H9 (cell line): ENCODE measurements around the gene ABLIM1. TPM values are rescaled to one million over a fixed set of nuclear protein-coding genes. Genes with fewer than 3 reads are reported as not detected.

ENCODE experiments used
- DNase-seq: peaks from one replicate; pipeline ENCODE4 v3.0.0-alpha.2; 2017
- H2AFZ ChIP-seq: one replicate; pipeline ENCODE4 v1.6.1; 2013; ENCODE audit warnings: mild to moderate bottlenecking, low read length, control low read depth, moderate library complexity
- H2AK5ac ChIP-seq: 2 replicates; pipeline ENCODE4 v1.6.1; 2013; ENCODE audit warnings: low read length, control low read depth, mixed read lengths; ENCODE audit not compliant: insufficient read length
- H2BK120ac ChIP-seq: one replicate; pipeline ENCODE4 v1.6.1; 2013; ENCODE audit warnings: low read depth, mild to moderate bottlenecking, low read length, control low read depth, inconsistent platforms; ENCODE audit not compliant: poor library complexity, severe bottlenecking
- H2BK12ac ChIP-seq: 2 replicates; pipeline ENCODE4 v1.6.1; 2013; ENCODE audit warnings: low read length, control low read depth, mixed read lengths, low read depth; ENCODE audit not compliant: insufficient read length
- H2BK15ac ChIP-seq: 2 replicates; pipeline ENCODE4 v1.6.1; 2013; ENCODE audit warnings: low read depth, low read length, control low read depth
- H2BK20ac ChIP-seq: one replicate; pipeline ENCODE4 v1.6.1; 2013; ENCODE audit warnings: low read depth, mild to moderate bottlenecking, low read length, control low read depth, inconsistent platforms; ENCODE audit not compliant: poor library complexity, severe bottlenecking
- H2BK5ac ChIP-seq: 2 replicates; pipeline ENCODE4 v1.6.1; 2013; ENCODE audit warnings: low read length, control low read depth, mixed read lengths; ENCODE audit not compliant: insufficient read length
- H3K14ac ChIP-seq: 2 replicates; pipeline ENCODE4 v1.6.1; 2013; ENCODE audit warnings: low read length, control low read depth; ENCODE audit not compliant: insufficient read depth
- H3K18ac ChIP-seq: 2 replicates; pipeline ENCODE4 v1.6.1; 2013; ENCODE audit warnings: low read depth, mild to moderate bottlenecking, mixed read lengths, low read length, control low read depth; ENCODE audit not compliant: insufficient read length
- H3K23ac ChIP-seq: 2 replicates; pipeline ENCODE4 v1.6.1; 2013; ENCODE audit warnings: low read length, control low read depth, mixed read lengths, low read depth; ENCODE audit not compliant: insufficient read length
- H3K23me2 ChIP-seq: 2 replicates; pipeline ENCODE4 v1.6.1; 2013; ENCODE audit warnings: low read depth, mild to moderate bottlenecking, mixed read lengths, low read length, control low read depth; ENCODE audit not compliant: insufficient read length, poor library complexity, severe bottlenecking
- H3K27ac ChIP-seq: 2 replicates; pipeline ENCODE4 v1.5.1; 2013; ENCODE audit warnings: low read length, control low read depth, mixed read lengths, low read depth; ENCODE audit not compliant: insufficient read length
- H3K27me3 ChIP-seq: 2 replicates; pipeline ENCODE4 v1.6.1; 2013; ENCODE audit warnings: low read length, control low read depth, inconsistent platforms; ENCODE audit not compliant: insufficient read depth
- H3K4ac ChIP-seq: 2 replicates; pipeline ENCODE4 v1.6.1; 2013; ENCODE audit warnings: low read depth, mild to moderate bottlenecking, control low read depth, inconsistent platforms, low read length, moderate library complexity
- H3K4me1 ChIP-seq: 2 replicates; pipeline ENCODE4 v1.6.1; 2013; ENCODE audit warnings: low read length, control low read depth, inconsistent platforms; ENCODE audit not compliant: insufficient read depth
- H3K4me2 ChIP-seq: 2 replicates; pipeline ENCODE4 v1.6.1; 2013; ENCODE audit warnings: low read length, control low read depth, mixed read lengths; ENCODE audit not compliant: insufficient read length, insufficient read depth
- H3K56ac ChIP-seq: 2 replicates; pipeline ENCODE4 v1.6.1; 2013; ENCODE audit warnings: low read depth, mild to moderate bottlenecking, mixed read lengths, low read length, control low read depth; ENCODE audit not compliant: insufficient read length
- H3K79me1 ChIP-seq: 2 replicates; pipeline ENCODE4 v1.6.1; 2013; ENCODE audit warnings: low read depth, mild to moderate bottlenecking, moderate library complexity, low read length, control low read depth, inconsistent platforms; ENCODE audit not compliant: insufficient read depth, poor library complexity, severe bottlenecking
- H3K79me2 ChIP-seq: 2 replicates; pipeline ENCODE4 v1.6.1; 2013; ENCODE audit warnings: low read length, control low read depth, inconsistent platforms; ENCODE audit not compliant: insufficient read depth
- H3K9ac ChIP-seq: 2 replicates; pipeline ENCODE4 v1.6.1; 2013; ENCODE audit warnings: low read length, control low read depth, mixed read lengths; ENCODE audit not compliant: insufficient read length; ENCODE audit errors: extremely low read depth
- H3K9me3 ChIP-seq: one replicate; pipeline ENCODE4 v1.6.1; 2013; ENCODE audit warnings: low read depth, low read length, inconsistent platforms; ENCODE audit not compliant: control insufficient read depth
- H3T11ph ChIP-seq: one replicate; pipeline ENCODE4 v1.6.1; 2013; ENCODE audit warnings: mild to moderate bottlenecking, low read length, control low read depth, inconsistent platforms
- H4K20me1 ChIP-seq: one replicate; pipeline ENCODE4 v1.6.1; 2013; ENCODE audit not compliant: control insufficient read depth, insufficient read length, insufficient read depth
- H4K5ac ChIP-seq: 2 replicates; pipeline ENCODE4 v1.6.1; 2013; ENCODE audit warnings: low read depth, mild to moderate bottlenecking, mixed read lengths, low read length, control low read depth; ENCODE audit not compliant: insufficient read length
- H4K8ac ChIP-seq: replicated peaks from 2 replicates; pipeline ENCODE4 v1.6.1; 2013; ENCODE audit warnings: low read length, control low read depth, mixed read lengths, low read depth; ENCODE audit not compliant: insufficient read length
- H4K91ac ChIP-seq: 2 replicates; pipeline ENCODE4 v1.6.1; 2013; ENCODE audit warnings: low read depth, mild to moderate bottlenecking, moderate library complexity, mixed read lengths, low read length, control low read depth; ENCODE audit not compliant: insufficient read length
- H3K27ac Mint-ChIP-seq, 3 experiments: 2 replicates in 2 of 3; 3 replicates in 1 of 3; pipeline ENCODE4 v1.8.0; 2020 to 2021; ENCODE audit warnings: mixed read lengths in 3 of 3, mild to moderate bottlenecking in 1 of 3, moderate library complexity in 1 of 3
- H3K27me3 Mint-ChIP-seq: 2 replicates; pipeline ENCODE4 v1.8.0; 2021; ENCODE audit warnings: low read depth, mild to moderate bottlenecking, moderate library complexity, mixed read lengths
- H3K36me3 Mint-ChIP-seq, 3 experiments: 2 replicates in 2 of 3; 3 replicates in 1 of 3; pipeline ENCODE4 v1.8.0; 2020 to 2021; ENCODE audit warnings: low read depth in 3 of 3, mixed read lengths in 3 of 3; ENCODE audit not compliant: insufficient read depth in 1 of 3
- H3K4me1 Mint-ChIP-seq, 2 experiments: 2 replicates each; pipeline ENCODE4 v1.8.0; 2020; ENCODE audit warnings: mixed read lengths in 2 of 2
- H3K4me3 Mint-ChIP-seq, 2 experiments: 2 replicates in 1 of 2; 3 replicates in 1 of 2; pipeline ENCODE4 v1.8.0; 2020 to 2021; ENCODE audit warnings: mild to moderate bottlenecking in 2 of 2, mixed read lengths in 2 of 2, moderate library complexity in 1 of 2
- H3K9me3 Mint-ChIP-seq, 2 experiments: 2 replicates in 1 of 2; 3 replicates in 1 of 2; pipeline ENCODE4 v1.8.0; 2020; ENCODE audit warnings: mild to moderate bottlenecking in 2 of 2, mixed read lengths in 2 of 2, moderate library complexity in 1 of 2
- CTCF ChIP-seq: fragments of 200-600 bp; sonication (generic); conservative IDR thresholded peaks from 3 replicates; pipeline ENCODE4 v1.8.0; 2021; ENCODE audit warnings: antibody characterized with exemption, mild to moderate bottlenecking
- WGBS: extraction: QIAGEN DNeasy Blood & Tissue Kit; methylation state at CpG from one replicate; pipeline ENCODE4 v1.1.7; 2013; ENCODE audit warnings: missing lambda C conversion rate, low lambda C conversion rate, mixed read lengths; ENCODE audit not compliant: insufficient read length; ENCODE audit errors: extremely low coverage; 5-methylcytosine and 5-hydroxymethylcytosine counted together
- total RNA-seq: library from RNA; stranded (reverse); gene quantifications from 2 replicates; pipeline ENCODE4 v1.2.1, GENCODE V29; 2021

Gene ABLIM1
- total RNA-seq, 1 experiment from 2014 or later: 32.1 TPM

GRCh38 chr10:114631666-114632417 is 26.2 kb downstream of the ABLIM1 start:
- no peak overlapping the region for H2BK120ac ChIP-seq
- no peaks in the 10 kb centered on the region for H3K79me2 ChIP-seq
- Mint-ChIP-seq H3K9me3 (no peaks in the 10 kb centered on the region), H3K27me3 (peaks cover 41% of the 10 kb centered on the region), H3K27ac (no peak overlapping the region; a peak in 1 of 7 replicates), H3K36me3 (no peaks in the 10 kb centered on the region), H3K4me3 (peak overlapping the region; percentile 75 to 81), H3K4me1 (peaks cover 30 to 31% of the 10 kb centered on the region in 2 experiments)
- peak; percentile 55 for DNase-seq
- H3K4me1 ChIP-seq: peaks cover 4% of the 10 kb centered on the region; the same call in 1 of the 2 replicates
- no peaks in the 10 kb centered on the region for H3K9me3 ChIP-seq
- no peak overlapping the region for H4K8ac ChIP-seq
- no peak overlapping the region for H3T11ph ChIP-seq
- no peak overlapping the region for H3K23ac ChIP-seq
- no peak overlapping the region for H2BK20ac ChIP-seq
- TF ChIP-seq CTCF: no peak
- H2AFZ ChIP-seq: no peak overlapping the region
- WGBS: no CpG with 5 or more reads among the region's 53 CpGs
- H2BK12ac ChIP-seq: no peak overlapping the region
- no peaks in the 10 kb centered on the region for H4K20me1 ChIP-seq
- no peak overlapping the region for H4K91ac ChIP-seq
- H3K9ac ChIP-seq: peak overlapping the region; percentile 1
- no peak overlapping the region for H3K14ac ChIP-seq
- H3K27me3 ChIP-seq: peaks cover 9% of the 10 kb centered on the region
- no peak overlapping the region for H2BK5ac ChIP-seq
- H3K79me1 ChIP-seq: no peaks in the 10 kb centered on the region
- H4K5ac ChIP-seq: no peak overlapping the region
- H2BK15ac ChIP-seq: no peak overlapping the region
- H3K27ac ChIP-seq: no peak overlapping the region
- no peak overlapping the region for H3K56ac ChIP-seq
- no peak overlapping the region for H3K18ac ChIP-seq
- H3K4me2 ChIP-seq: peak overlapping the region; percentile 65
- H3K23me2 ChIP-seq: peaks cover 10% of the 10 kb centered on the region
- no peak overlapping the region for H3K4ac ChIP-seq
- H2AK5ac ChIP-seq: no peak overlapping the region
